SH-SY5Y (cell line): Measurements from ENCODE around the gene TBXT.

Experiments
- GATA2 ChIP-seq: IDR thresholded peaks from 2 replicates; pipeline ENCODE4 v1.6.1; 2011; ENCODE audit warnings: mild to moderate bottlenecking, low read depth, low read length
- GATA3 ChIP-seq: IDR thresholded peaks from 2 replicates; pipeline ENCODE4 v1.6.1; 2011; ENCODE audit warnings: low read depth, mild to moderate bottlenecking, low read length, moderate library complexity

GRCh38 chr6:166172546-166172945, 4.9 kb upstream of the TBXT start:
- TF ChIP-seq GATA3 = no peak
- no peak for TF ChIP-seq GATA2
